H1 (cell line): ENCODE results near the gene KMT2E. TPM values are rescaled to one million over a fixed set of nuclear protein-coding genes. Genes with fewer than 3 reads are reported as not detected.

Experiments used
- CTCF ChIA-PET: fragments of 300-600 bp; sonication (Branson Sonifier 250); formaldehyde crosslinking; loops from one replicate; lab custom pipeline; 2021; ENCODE audit not compliant: partially characterized antibody; lab: Charles Lee
- POLR2A ChIA-PET: fragments of 300-600 bp; sonication (Branson Sonifier 250); formaldehyde crosslinking; loops from one replicate; lab custom pipeline; 2021; ENCODE audit warnings: inconsistent platforms; ENCODE audit not compliant: partially characterized antibody; lab: Charles Lee
- DNase-seq, 2 experiments: peaks; one replicate each; pipeline versions ENCODE4 v3.0.0 to v3.0.0-alpha.2; 2010 to 2022; ENCODE audit warnings: low spot score in 2 of 2, low read depth in 1 of 2, mixed read lengths in 1 of 2
- FAIRE-seq: peaks from 2 replicates; lab custom pipeline; 2011; peaks lifted over from hg19 to GRCh38; lab: Jason Lieb, UNC
- H2AFZ ChIP-seq: 2 replicates; pipeline ENCODE4 v1.8.1; 2012; ENCODE audit warnings: low read length, inconsistent platforms
- H2AK5ac ChIP-seq: 2 replicates; pipeline ENCODE4 v1.6.1; 2013; ENCODE audit warnings: low read depth, low read length
- H2BK120ac ChIP-seq: replicated peaks from 2 replicates; pipeline ENCODE3; 2013; ENCODE audit warnings: low read depth, low read length, inconsistent platforms
- H2BK12ac ChIP-seq: 2 replicates; pipeline ENCODE4 v1.6.1; 2013; ENCODE audit warnings: low read depth, low read length
- H2BK15ac ChIP-seq: 2 replicates; pipeline ENCODE4 v1.6.1; 2013; ENCODE audit warnings: low read length
- H2BK20ac ChIP-seq: 2 replicates; pipeline ENCODE4 v1.6.1; 2013; ENCODE audit warnings: low read length
- H2BK5ac ChIP-seq: 2 replicates; pipeline ENCODE4 v1.6.1; 2013; ENCODE audit warnings: low read depth, low read length
- H3K14ac ChIP-seq: 2 replicates; pipeline ENCODE4 v1.6.1; 2013; ENCODE audit warnings: inconsistent platforms; ENCODE audit not compliant: insufficient read length
- H3K18ac ChIP-seq: 2 replicates; pipeline ENCODE4 v1.6.1; 2013; ENCODE audit warnings: low read length; ENCODE audit errors: extremely low read depth
- H3K23ac ChIP-seq: 2 replicates; pipeline ENCODE4 v1.6.1; 2013; ENCODE audit warnings: inconsistent platforms; ENCODE audit not compliant: insufficient read length
- H3K23me2 ChIP-seq: 2 replicates; pipeline ENCODE4 v1.6.1; 2013; ENCODE audit warnings: low read depth, low read length
- H3K27ac ChIP-seq: 2 replicates; pipeline ENCODE4 v1.6.1; 2011; ENCODE audit warnings: low read depth, low read length, inconsistent platforms
- H3K27me3 ChIP-seq, 4 experiments: replicated peaks in 1 of 4; 1 replicate in 1 of 4; 2 replicates in 3 of 4; pipeline versions ENCODE4 v1.6.1 to v1.8.1; 2011 to 2013; ENCODE audit warnings: low read length in 3 of 4, mild to moderate bottlenecking in 3 of 4, inconsistent platforms in 2 of 4, mixed read lengths in 2 of 4, moderate library complexity in 1 of 4; ENCODE audit not compliant: control insufficient read depth in 3 of 4, insufficient read depth in 3 of 4; ENCODE audit errors: extremely low read depth in 1 of 4
- H3K36me3 ChIP-seq, 4 experiments: 2 replicates each; pipeline versions ENCODE4 v1.6.1 to v1.8.1; 2011 to 2013; ENCODE audit warnings: mild to moderate bottlenecking in 4 of 4, low read length in 3 of 4, moderate library complexity in 2 of 4, control low read depth in 1 of 4, inconsistent platforms in 1 of 4; ENCODE audit not compliant: insufficient read depth in 4 of 4, control insufficient read depth in 2 of 4
- H3K4ac ChIP-seq: replicated peaks from 2 replicates; pipeline ENCODE3; 2013; ENCODE audit warnings: low read length, low read depth, mixed read lengths, inconsistent platforms; ENCODE audit not compliant: insufficient read length
- H3K4me1 ChIP-seq, 4 experiments: replicated peaks in 1 of 4; 1 replicate in 1 of 4; 2 replicates in 3 of 4; pipeline versions ENCODE4 v1.6.1 to v1.8.1; 2011 to 2013; ENCODE audit warnings: low read length in 3 of 4, inconsistent platforms in 2 of 4, mixed read lengths in 1 of 4; ENCODE audit not compliant: insufficient read depth in 4 of 4, control insufficient read depth in 3 of 4
- H3K4me2 ChIP-seq, 2 experiments: 2 replicates each; pipeline versions ENCODE4 v1.6.1 to v1.8.1; 2011 to 2013; ENCODE audit warnings: low read depth in 2 of 2, low read length in 2 of 2, control low read depth in 1 of 2, inconsistent platforms in 1 of 2, mild to moderate bottlenecking in 1 of 2; ENCODE audit not compliant: insufficient read depth in 1 of 2
- H3K4me3 ChIP-seq, 4 experiments: fragments of 200-600, 300-600 bp in 1 of 4; sonication (generic), shearing (Covaris generic), sonication (Bioruptor Twin) in 1 of 4; 2 replicates each; pipeline versions ENCODE4 v1.5.1 to v1.8.1; 2011 to 2016; ENCODE audit warnings: low read length in 4 of 4, low read depth in 3 of 4, control low read depth in 2 of 4, inconsistent platforms in 2 of 4, mild to moderate bottlenecking in 2 of 4, mixed read lengths in 1 of 4, moderate library complexity in 1 of 4; ENCODE audit not compliant: insufficient read depth in 2 of 4; ENCODE audit errors: extremely low read depth in 1 of 4
- H3K56ac ChIP-seq: replicated peaks from 2 replicates; pipeline ENCODE3; 2013; ENCODE audit warnings: low read depth, mild to moderate bottlenecking, mixed read lengths, low read length, inconsistent platforms; ENCODE audit not compliant: insufficient read length
- H3K79me1 ChIP-seq: 2 replicates; pipeline ENCODE4 v1.6.1; 2013; ENCODE audit warnings: low read depth, low read length, control low read depth
- H3K79me2 ChIP-seq, 2 experiments: 2 replicates each; pipeline versions ENCODE4 v1.6.1 to v1.8.1; 2012 to 2013; ENCODE audit warnings: low read length in 2 of 2, mild to moderate bottlenecking in 2 of 2, inconsistent platforms in 1 of 2; ENCODE audit not compliant: insufficient read depth in 2 of 2, control insufficient read depth in 1 of 2
- H3K9ac ChIP-seq, 4 experiments: replicated peaks in 1 of 4; 1 replicate in 1 of 4; 2 replicates in 3 of 4; pipeline versions ENCODE4 v1.6.1 to v1.8.1; 2011 to 2013; ENCODE audit warnings: low read depth in 3 of 4, low read length in 3 of 4, control low read depth in 2 of 4, mild to moderate bottlenecking in 2 of 4, moderate library complexity in 2 of 4, inconsistent platforms in 1 of 4; ENCODE audit errors: extremely low read depth in 1 of 4
- H3K9me3 ChIP-seq, 2 experiments: 2 replicates each; pipeline versions ENCODE4 v1.6.1 to v1.8.1; 2012 to 2013; ENCODE audit warnings: mild to moderate bottlenecking in 2 of 2, moderate library complexity in 2 of 2, control low read depth in 1 of 2, inconsistent platforms in 1 of 2, low read depth in 1 of 2, low read length in 1 of 2, mixed read lengths in 1 of 2; ENCODE audit not compliant: insufficient read depth in 2 of 2
- H4K20me1 ChIP-seq, 2 experiments: replicated peaks in 1 of 2; 2 replicates each; pipeline versions ENCODE3 to v1.8.1; 2011 to 2013; ENCODE audit warnings: inconsistent platforms in 2 of 2, low read length in 2 of 2, mild to moderate bottlenecking in 1 of 2; ENCODE audit not compliant: insufficient read depth in 2 of 2, control insufficient read depth in 1 of 2
- H4K5ac ChIP-seq: 2 replicates; pipeline ENCODE4 v1.6.1; 2013; ENCODE audit warnings: low read length, low read depth, mixed read lengths, inconsistent platforms; ENCODE audit not compliant: insufficient read length
- H4K8ac ChIP-seq: 2 replicates; pipeline ENCODE4 v1.8.0; 2013; ENCODE audit warnings: mild to moderate bottlenecking, moderate library complexity, low read length, inconsistent platforms; ENCODE audit not compliant: insufficient read depth; ENCODE audit errors: extremely low read depth
- H4K91ac ChIP-seq: replicated peaks from 2 replicates; pipeline ENCODE3; 2013; ENCODE audit warnings: low read length, mixed read lengths, inconsistent platforms; ENCODE audit not compliant: insufficient read length
- GABPA ChIP-seq: IDR thresholded peaks from 2 replicates; pipeline ENCODE4 v1.6.1; 2011; ENCODE audit warnings: mild to moderate bottlenecking, low read length, moderate library complexity, borderline replicate concordance; ENCODE audit not compliant: insufficient read depth
- WGBS, 2 experiments: shearing (Covaris generic) in 1 of 2; methylation state at CpG; one replicate each; pipeline versions ENCODE4 v1.1.6 to v1.1.7; 2013 to 2015; ENCODE audit warnings: low lambda C conversion rate in 2 of 2, mixed read lengths in 2 of 2, inconsistent platforms in 1 of 2, low coverage in 1 of 2, missing lambda C conversion rate in 1 of 2; ENCODE audit not compliant: insufficient replicate concordance in 2 of 2, insufficient coverage in 1 of 2, insufficient read length in 1 of 2; ENCODE audit errors: extremely low coverage in 1 of 2, missing lambda C conversion rate in 1 of 2; 5-methylcytosine and 5-hydroxymethylcytosine counted together
- polyA plus RNA-seq, 7 experiments: library from polyadenylated mRNA; depleted of rRNA in 3 of 7; stranded (reverse) in 5 of 7; unstranded in 2 of 7; fragments of >200 nt in 5 of 7; fragments of 200-250 nt in 2 of 7; gene quantifications; 1 replicate in 5 of 7; 2 replicates in 1 of 7; 4 replicates in 1 of 7; pipeline versions ENCODE4 v1.2.1 to v1.2.3, GENCODE V29; 2011 to 2013; ENCODE audit warnings: missing spikeins in 2 of 7, mixed read lengths in 2 of 7
- total RNA-seq: library from RNA; stranded (reverse); fragmentation: NEBNext Ultra II Directional; extraction: Animal tissue kit (Norgen Biotek cat#: 25700); gene quantifications from 2 replicates; pipeline ENCODE4 v1.2.1, GENCODE V29; 2021

The KMT2E gene
- total and polyA plus RNA-seq, 2 of the 8 experiments (the other 6 are each of a cell fraction or from before 2014, with no cell fraction given), result 10.9 to 45.0 TPM

GRCh38 chr7:105106473-105106872 is 92.5 kb downstream of the KMT2E start:
- H2AK5ac ChIP-seq, result no peak overlapping the region
- H2BK5ac ChIP-seq, result no peak overlapping the region
- H3K4me3 ChIP-seq, result no peak overlapping the region
- no peak overlapping the region for H4K8ac ChIP-seq
- H2AFZ ChIP-seq, result no peak overlapping the region
- no peaks in the 10 kb centered on the region for H3K79me2 ChIP-seq
- H3K14ac ChIP-seq, result no peak overlapping the region
- H3K9me3 ChIP-seq, result no peaks in the 10 kb centered on the region
- no peak overlapping the region for H4K91ac ChIP-seq
- no peaks in the 10 kb centered on the region for H3K27me3 ChIP-seq
- 94% methylated on average over 6 of the region's 6 CpGs; no CpG with 5 or more reads in 1 of the 2 experiments for WGBS, 2 experiments
- H3K4me1 ChIP-seq, result no peaks in the 10 kb centered on the region; a peak in 1 of 7 replicates
- H3K23ac ChIP-seq, result no peak overlapping the region
- no peak overlapping the region for H3K56ac ChIP-seq
- H3K9ac ChIP-seq, result no peak overlapping the region
- H2BK20ac ChIP-seq, result no peak overlapping the region
- DNase-seq (no peak), FAIRE-seq (no peak)
- no peaks in the 10 kb centered on the region for H4K20me1 ChIP-seq
- POLR2A ChIA-PET, result no interaction called here
- no peaks in the 10 kb centered on the region for H3K23me2 ChIP-seq
- peaks cover 17 to 98% (median 51%) of the 10 kb centered on the region in 4 experiments for H3K36me3 ChIP-seq
- H3K4me2 ChIP-seq, result no peak overlapping the region
- CTCF ChIA-PET, result interaction anchor here (0.8 kb wide), 1 partner anchor 261 kb away, joined by 3 read pairs; no protein-coding TSS in a partner anchor
- H3K4ac ChIP-seq, result no peak overlapping the region
- TF ChIP-seq GABPA, result no peak
- H3K79me1 ChIP-seq, result no peaks in the 10 kb centered on the region
- no peak overlapping the region for H2BK120ac ChIP-seq
- no peak overlapping the region for H2BK15ac ChIP-seq
- H4K5ac ChIP-seq, result no peak overlapping the region
- no peak overlapping the region for H2BK12ac ChIP-seq
- no peak overlapping the region for H3K27ac ChIP-seq
- H3K18ac ChIP-seq, result no peak overlapping the region
